Activated naive CD8-positive, alpha-beta T cell (primary cell): ENCODE measurements around the gene MLLT3.

Experiments used
- H3K27ac Mint-ChIP-seq: one replicate; pipeline ENCODE4 v1.8.0; 2021; ENCODE audit warnings: mixed read lengths
- H3K27me3 Mint-ChIP-seq: one replicate; pipeline ENCODE4 v1.8.0; 2021; ENCODE audit warnings: mixed read lengths
- H3K36me3 Mint-ChIP-seq: one replicate; pipeline ENCODE4 v1.8.0; 2021; ENCODE audit warnings: mixed read lengths
- H3K4me1 Mint-ChIP-seq: one replicate; pipeline ENCODE4 v1.8.0; 2021; ENCODE audit warnings: low read depth, mixed read lengths
- H3K4me3 Mint-ChIP-seq: one replicate; pipeline ENCODE4 v1.8.0; 2021; ENCODE audit warnings: mild to moderate bottlenecking, mixed read lengths
- H3K9me3 Mint-ChIP-seq: one replicate; pipeline ENCODE4 v1.8.0; 2021; ENCODE audit warnings: low read depth, mixed read lengths

MLLT3 gene

DNA sequence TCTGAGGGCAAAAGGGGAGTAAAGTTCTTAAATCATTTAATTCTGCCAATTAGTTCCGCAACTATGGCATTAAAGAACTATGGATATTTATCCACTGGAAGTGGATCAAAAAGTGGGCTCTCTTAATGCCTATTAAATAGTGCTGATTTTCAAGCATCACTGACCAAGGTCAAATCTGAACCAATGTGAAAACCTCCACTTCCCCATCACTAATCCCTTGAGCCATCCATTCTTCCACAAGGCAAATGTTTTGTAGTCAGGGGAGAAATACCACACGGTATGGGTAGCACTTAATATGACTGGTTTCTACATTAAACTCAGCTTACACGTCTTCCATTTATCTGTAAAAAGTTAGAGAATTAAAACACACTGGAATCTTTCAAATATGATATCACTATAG is 57.6 kb downstream of the MLLT3 start:
- Mint-ChIP-seq H3K27ac (no peak overlapping the region), H3K4me1 (peaks cover 89% of the 10 kb centered on the region), H3K9me3 (no peaks in the 10 kb centered on the region)

DNA sequence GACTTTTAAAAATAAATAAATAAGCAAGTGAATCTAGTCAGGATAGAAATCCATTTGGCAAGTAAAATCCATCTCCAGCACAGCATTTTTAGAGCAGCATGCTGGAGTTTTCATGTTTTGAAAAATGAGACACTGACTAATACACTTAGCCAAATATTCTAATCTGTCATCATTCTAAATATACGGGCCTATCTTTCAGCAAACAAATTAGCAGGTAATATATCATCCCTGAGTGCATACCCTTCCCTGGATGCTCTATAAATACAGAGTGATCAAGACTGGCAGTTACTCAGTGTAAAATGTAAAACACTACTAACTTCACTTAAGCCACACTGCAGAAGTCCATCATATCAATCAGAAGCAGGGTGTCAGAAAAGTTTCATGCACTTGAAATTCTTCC is 58.4 kb downstream of the MLLT3 start:
- peaks cover 89% of the 10 kb centered on the region for H3K4me1 Mint-ChIP-seq
- peaks cover 3% of the 10 kb centered on the region for H3K36me3 Mint-ChIP-seq
- no peaks in the 10 kb centered on the region for H3K9me3 Mint-ChIP-seq

More for the DNA sequence above, 57.6 kb downstream of the MLLT3 start:
- H3K36me3 Mint-ChIP-seq: peaks cover 3% of the 10 kb centered on the region
- H3K27me3 Mint-ChIP-seq: no peaks in the 10 kb centered on the region
- H3K4me3 Mint-ChIP-seq: no peak overlapping the region

DNA sequence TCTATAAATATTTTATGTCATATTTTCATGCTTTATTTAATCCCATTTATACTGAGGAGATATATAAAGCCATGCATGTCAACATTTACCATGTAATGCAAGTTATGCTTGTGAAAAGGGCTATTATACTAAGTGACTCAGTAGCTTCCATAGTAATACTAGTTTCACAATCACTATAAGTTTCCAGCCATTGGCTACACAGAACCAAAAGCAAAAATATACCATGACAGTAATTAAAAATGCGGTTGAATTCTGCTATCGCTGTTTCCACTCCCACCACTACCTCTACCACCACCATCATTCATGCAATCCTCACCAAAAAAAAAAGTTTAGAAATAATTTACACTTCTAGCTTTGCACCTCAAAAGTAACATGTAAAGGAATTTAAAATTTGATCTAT is 60.2 kb downstream of the MLLT3 start:
- Mint-ChIP-seq H3K4me1 (peaks cover 91% of the 10 kb centered on the region), H3K4me3 (peak overlapping the region; percentile 24), H3K9me3 (no peaks in the 10 kb centered on the region), H3K36me3 (peaks cover 3% of the 10 kb centered on the region), H3K27me3 (no peaks in the 10 kb centered on the region), H3K27ac (peak overlapping the region; percentile 64)

More for the DNA sequence above, 58.4 kb downstream of the MLLT3 start:
- H3K27me3 Mint-ChIP-seq: no peaks in the 10 kb centered on the region
- H3K4me3 Mint-ChIP-seq: no peak overlapping the region
- peak overlapping the region; percentile 1 for H3K27ac Mint-ChIP-seq

DNA sequence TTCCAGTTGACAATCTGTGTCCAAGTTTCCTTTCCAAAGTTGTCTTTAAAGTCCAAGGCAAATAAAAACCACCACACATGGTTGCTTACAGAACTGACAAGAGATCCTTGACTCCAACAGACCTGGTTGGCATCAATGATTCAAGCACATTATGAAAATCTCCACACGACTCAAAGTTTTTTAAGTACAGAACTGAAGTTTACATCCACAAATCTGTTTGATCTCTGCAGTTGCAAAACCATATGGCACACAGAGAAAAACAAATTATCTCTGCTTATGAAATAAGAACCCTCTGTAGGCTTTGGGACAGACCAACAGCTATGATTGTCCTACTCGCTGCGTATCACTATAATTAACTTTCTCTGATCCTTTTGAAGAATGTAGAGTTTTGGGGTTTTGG is 60.8 kb downstream of the MLLT3 start:
- H3K4me3 Mint-ChIP-seq: peak overlapping the region; percentile 9
- H3K9me3 Mint-ChIP-seq: no peaks in the 10 kb centered on the region
- no peaks in the 10 kb centered on the region for H3K27me3 Mint-ChIP-seq
- peaks cover 91% of the 10 kb centered on the region for H3K4me1 Mint-ChIP-seq
- peak overlapping the region; percentile 75 for H3K27ac Mint-ChIP-seq
- peaks cover 3% of the 10 kb centered on the region for H3K36me3 Mint-ChIP-seq

DNA sequence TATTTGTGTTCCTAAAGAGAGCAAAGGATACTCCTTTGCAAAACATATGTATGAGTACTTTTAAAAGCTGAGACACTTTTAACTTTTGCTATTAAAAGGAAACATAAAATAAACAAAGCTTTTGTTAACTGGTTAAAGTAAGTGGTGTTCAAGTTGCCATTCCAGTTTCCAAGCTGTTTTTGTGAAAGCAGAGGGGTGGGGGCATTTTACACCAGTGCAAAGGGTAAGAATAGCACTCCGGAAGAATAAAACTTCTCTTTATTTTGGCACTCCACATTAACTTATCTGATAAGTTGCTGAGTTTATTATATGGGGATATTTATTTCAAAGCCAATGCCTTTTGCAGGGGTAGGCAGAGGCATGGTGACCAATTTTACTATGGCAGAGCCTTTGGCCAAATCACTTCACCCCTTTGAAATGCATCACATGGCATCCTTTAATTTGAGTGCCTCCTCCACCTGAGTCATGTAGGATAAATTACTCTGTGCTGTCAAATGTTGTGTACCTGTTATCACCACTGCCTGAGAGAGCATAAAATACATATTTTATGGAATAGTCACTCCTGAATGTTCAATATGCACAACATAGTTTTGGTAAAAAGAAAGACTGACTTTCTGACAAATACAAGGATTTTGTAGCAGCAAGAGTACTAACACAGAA is 62.9 kb downstream of the MLLT3 start:
- H3K4me1 Mint-ChIP-seq: peaks cover 88% of the 10 kb centered on the region
- H3K9me3 Mint-ChIP-seq: no peaks in the 10 kb centered on the region
- H3K27me3 Mint-ChIP-seq: no peaks in the 10 kb centered on the region
- peaks cover 3% of the 10 kb centered on the region for H3K36me3 Mint-ChIP-seq
- no peak overlapping the region for H3K4me3 Mint-ChIP-seq
- peak overlapping the region; percentile 70 for H3K27ac Mint-ChIP-seq

DNA sequence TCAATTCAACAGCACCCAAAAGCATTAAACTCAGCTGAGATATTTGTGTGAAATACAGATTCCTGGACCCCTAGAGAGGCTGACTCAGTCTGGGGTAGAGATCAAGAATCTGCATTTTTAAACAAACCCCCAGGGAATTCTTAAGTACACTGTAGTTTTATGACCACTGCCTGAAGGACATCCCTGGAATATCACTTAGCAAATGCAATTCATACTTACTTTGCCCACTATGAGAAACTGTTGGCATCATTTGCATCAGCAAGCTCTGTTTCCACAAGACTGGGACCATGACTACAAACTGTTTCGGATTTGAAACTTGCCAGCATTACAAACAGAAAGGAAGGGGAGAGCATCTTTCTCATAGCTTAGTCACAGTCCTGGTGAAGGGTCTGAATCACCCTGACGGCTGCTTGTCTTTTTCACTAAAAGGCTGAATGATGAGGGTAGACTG is 63.7 kb downstream of the MLLT3 start:
- no peak overlapping the region for H3K4me3 Mint-ChIP-seq
- peaks cover 88% of the 10 kb centered on the region for H3K4me1 Mint-ChIP-seq
- H3K36me3 Mint-ChIP-seq: peaks cover 3% of the 10 kb centered on the region
- H3K27me3 Mint-ChIP-seq: no peaks in the 10 kb centered on the region
- H3K27ac Mint-ChIP-seq: peak overlapping the region; percentile 78
- H3K9me3 Mint-ChIP-seq: no peaks in the 10 kb centered on the region

DNA sequence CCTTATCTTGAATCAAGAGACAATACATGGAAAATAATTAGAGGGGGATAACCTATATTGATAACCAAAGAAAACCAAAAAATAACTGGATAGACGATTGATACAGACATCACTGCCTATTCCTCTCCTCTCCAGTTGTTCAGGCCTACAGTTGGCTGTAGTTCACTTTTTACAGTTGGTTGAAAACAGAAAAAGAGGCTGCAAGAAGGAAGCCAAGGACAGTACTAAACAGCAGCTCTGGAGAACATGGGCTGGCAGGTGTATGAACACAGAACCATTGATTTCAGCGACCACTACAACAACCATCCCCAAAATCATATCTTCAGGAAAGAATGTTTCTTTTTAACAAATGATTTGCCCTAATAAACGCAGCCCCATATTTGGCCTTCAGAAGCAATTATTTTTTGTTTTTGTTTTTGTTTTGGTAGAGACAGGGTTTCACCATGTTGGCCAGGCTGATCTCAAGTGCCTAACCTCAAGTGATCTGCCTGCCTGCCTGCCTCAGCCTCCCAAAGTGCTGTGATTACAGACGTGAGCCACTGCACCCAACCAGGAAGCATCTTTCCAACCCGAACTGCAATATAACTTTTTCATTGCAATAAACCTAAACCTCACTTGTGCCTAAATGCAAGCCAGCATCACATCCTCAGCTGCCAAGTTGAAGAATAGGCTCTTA is 64.3 kb downstream of the MLLT3 start:
- H3K4me3 Mint-ChIP-seq: peak overlapping the region; percentile 52

DNA sequence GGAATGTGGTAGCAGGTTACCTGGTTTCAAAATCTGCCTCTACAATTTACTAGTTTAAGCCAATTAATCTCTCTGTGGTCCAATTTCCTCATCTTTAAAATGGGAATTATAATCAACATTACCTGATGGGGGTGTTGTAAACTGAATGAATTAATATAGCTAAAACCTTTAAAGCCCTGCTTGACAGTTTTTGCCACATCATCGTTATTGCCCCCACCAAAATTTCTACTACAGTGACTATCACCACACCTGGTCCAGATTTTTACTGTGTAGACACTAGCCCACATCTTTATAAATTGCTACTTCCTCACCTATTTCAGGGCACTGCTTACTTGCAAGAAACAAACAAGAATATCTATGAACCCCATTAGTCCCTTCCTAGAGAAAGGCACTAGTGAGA is 65.0 kb downstream of the MLLT3 start:
- Mint-ChIP-seq H3K27ac (peak overlapping the region; percentile 78), H3K36me3 (peaks cover 3% of the 10 kb centered on the region), H3K4me3 (peak overlapping the region; percentile 52), H3K27me3 (no peaks in the 10 kb centered on the region), H3K4me1 (peaks cover 88% of the 10 kb centered on the region), H3K9me3 (no peaks in the 10 kb centered on the region)

More for the DNA sequence above, 64.3 kb downstream of the MLLT3 start:
- peaks cover 88% of the 10 kb centered on the region for H3K4me1 Mint-ChIP-seq
- peaks cover 3% of the 10 kb centered on the region for H3K36me3 Mint-ChIP-seq
- no peaks in the 10 kb centered on the region for H3K27me3 Mint-ChIP-seq
- H3K27ac Mint-ChIP-seq: peak overlapping the region; percentile 78
- no peaks in the 10 kb centered on the region for H3K9me3 Mint-ChIP-seq

DNA sequence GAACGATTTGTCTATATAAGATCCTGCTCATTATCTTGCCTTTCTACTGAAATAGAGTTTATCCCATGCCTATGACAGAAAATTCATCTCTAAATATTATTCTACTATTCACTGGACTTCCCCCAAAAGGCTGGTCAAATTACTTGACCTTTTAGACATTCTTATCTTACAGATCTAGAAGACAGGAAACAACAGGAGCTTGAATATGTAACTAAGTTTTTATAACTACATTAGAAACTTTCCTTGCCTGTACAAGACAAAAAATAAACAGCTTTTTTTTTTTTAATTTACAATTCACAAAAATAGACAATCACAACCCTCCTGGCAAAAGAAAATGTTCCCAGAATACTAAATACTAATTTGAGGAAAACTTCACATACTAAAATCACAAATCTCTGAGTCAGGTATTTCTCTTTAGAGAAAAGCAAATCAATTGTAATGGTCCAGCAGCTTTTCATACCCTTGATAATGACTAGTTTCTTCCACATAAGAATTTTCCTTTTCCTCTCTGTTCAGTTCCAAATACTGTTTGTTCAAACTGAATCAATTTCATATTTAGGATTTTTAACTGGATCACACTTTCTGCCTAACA is 68.6 kb downstream of the MLLT3 start:
- peaks cover 82% of the 10 kb centered on the region for H3K4me1 Mint-ChIP-seq
- H3K27me3 Mint-ChIP-seq: no peaks in the 10 kb centered on the region
- H3K9me3 Mint-ChIP-seq: no peaks in the 10 kb centered on the region
- peaks cover 10% of the 10 kb centered on the region for H3K36me3 Mint-ChIP-seq
- peak overlapping the region; percentile 58 for H3K4me3 Mint-ChIP-seq
- peak overlapping the region; percentile 70 for H3K27ac Mint-ChIP-seq

DNA sequence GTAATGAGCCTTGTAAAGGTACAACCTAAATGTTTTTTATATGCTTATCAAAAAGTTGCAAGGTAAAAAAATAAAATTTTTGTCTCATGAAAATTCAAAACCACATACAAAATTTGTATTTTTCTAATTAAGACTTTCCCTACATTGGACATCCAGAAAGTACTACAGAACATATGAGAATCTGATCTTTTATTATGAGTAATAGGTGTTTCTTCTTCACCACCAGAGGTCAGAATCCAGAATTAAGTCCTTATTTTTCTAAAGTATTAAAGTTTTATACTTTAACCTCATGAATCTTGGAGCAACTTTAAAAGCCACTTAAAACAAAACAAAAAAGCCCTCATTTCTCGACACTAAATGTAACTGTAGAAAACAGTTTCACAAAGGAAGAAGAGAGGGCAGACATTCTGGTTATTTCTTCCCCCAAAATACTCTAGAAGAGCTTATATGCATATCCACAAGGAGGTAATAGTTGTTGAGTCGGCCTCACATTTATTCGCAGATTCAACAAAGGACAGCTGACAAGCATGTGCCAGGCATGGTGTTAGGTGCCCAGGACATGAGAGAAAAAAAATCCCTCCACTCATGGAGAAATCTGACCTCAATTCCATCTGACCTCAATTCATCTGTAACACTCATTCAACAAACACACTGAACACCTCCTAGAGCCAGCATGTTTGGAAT is 69.3 kb downstream of the MLLT3 start:
- no peaks in the 10 kb centered on the region for H3K27me3 Mint-ChIP-seq
- H3K36me3 Mint-ChIP-seq: peaks cover 10% of the 10 kb centered on the region
- peaks cover 79% of the 10 kb centered on the region for H3K4me1 Mint-ChIP-seq
- no peaks in the 10 kb centered on the region for H3K9me3 Mint-ChIP-seq
- peak overlapping the region; percentile 41 for H3K27ac Mint-ChIP-seq
- peak overlapping the region; percentile 58 for H3K4me3 Mint-ChIP-seq

DNA sequence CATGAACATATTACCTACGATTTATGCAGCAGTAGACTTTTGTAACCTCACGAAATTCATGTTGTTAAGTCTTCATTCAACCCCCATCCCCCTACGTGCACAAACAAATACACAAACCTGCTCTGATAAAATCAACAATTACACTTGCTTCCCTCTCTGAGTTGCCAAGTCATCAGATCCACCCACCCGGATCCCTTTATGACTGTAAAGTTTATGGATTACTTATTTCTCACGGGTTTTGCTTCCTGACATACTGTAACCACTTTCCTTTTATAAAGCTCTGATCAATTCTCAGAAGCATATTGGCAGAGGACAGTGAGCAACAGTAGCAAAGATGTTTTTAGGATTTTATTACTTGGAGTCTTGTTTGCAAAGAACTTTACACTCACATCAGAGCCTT is 70.5 kb downstream of the MLLT3 start:
- Mint-ChIP-seq H3K4me3 (peak overlapping the region; percentile 50), H3K36me3 (peaks cover 12% of the 10 kb centered on the region), H3K4me1 (peaks cover 70% of the 10 kb centered on the region), H3K27ac (peak overlapping the region; percentile 47), H3K27me3 (no peaks in the 10 kb centered on the region), H3K9me3 (no peaks in the 10 kb centered on the region)

DNA sequence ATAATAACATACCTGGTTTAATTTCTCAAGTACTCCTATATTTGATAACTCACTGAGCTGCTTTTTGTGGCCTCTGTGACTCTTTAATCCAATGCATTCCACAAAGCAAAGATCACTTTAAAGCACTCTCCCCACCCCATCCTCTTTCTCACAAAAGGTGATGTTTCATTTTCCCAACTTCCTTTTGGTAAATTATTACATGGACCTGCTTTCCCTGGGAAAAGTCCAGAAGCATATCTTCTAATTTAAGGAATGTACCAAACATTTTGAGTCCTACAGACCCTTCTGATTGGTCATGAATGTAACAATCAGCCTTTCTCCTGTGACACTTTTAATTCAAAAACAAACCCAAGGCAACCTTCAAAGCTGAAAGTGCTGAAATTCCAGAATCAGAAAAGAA is 71.1 kb downstream of the MLLT3 start:
- Mint-ChIP-seq H3K36me3 (peaks cover 12% of the 10 kb centered on the region), H3K9me3 (no peaks in the 10 kb centered on the region), H3K4me1 (peaks cover 67% of the 10 kb centered on the region), H3K27me3 (no peaks in the 10 kb centered on the region), H3K27ac (peak overlapping the region; percentile 47), H3K4me3 (no peak overlapping the region)

DNA sequence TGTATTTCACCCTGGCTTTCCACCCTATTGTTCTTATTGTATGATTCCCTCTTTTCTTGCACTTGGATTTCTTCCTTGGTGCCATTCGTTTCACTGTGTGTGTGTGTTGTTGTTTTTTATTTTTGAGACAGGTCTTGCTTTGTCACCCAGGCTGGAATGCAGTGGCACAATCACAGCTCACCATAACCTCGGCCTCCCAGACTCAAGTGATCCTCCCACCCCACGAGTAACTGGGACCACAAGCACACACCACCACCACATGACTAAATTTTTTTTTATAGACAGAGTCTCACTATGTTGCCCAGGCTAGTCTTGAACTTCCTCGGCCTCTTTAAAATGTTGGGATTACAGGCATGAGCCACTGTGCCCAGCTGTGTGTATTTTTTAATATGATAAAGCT is 72.0 kb downstream of the MLLT3 start:
- peaks cover 67% of the 10 kb centered on the region for H3K4me1 Mint-ChIP-seq
- no peak overlapping the region for H3K4me3 Mint-ChIP-seq
- H3K9me3 Mint-ChIP-seq: no peaks in the 10 kb centered on the region
- H3K27ac Mint-ChIP-seq: no peak overlapping the region
- H3K36me3 Mint-ChIP-seq: peaks cover 12% of the 10 kb centered on the region
- no peaks in the 10 kb centered on the region for H3K27me3 Mint-ChIP-seq

DNA sequence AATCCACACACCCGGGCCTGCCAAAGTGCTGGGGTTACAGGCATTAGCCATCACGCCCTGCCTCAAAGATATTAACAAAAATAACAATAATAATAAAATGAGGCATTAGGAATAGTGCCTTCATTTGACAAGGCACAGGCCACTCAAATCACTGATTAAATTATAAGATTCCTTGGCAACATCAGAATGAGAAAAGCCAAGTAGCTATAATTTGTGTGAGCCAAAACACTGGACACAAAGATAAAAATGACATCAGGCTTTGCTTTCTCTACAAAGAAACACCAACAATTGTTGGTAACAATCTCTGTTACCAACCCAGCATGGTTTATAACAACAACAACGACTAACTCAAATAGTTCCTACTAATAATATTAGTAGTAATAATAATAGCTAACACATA is 73.2 kb downstream of the MLLT3 start:
- Mint-ChIP-seq H3K36me3 (peaks cover 19% of the 10 kb centered on the region), H3K4me3 (no peak overlapping the region), H3K27ac (no peak overlapping the region), H3K4me1 (peaks cover 64% of the 10 kb centered on the region), H3K9me3 (no peaks in the 10 kb centered on the region), H3K27me3 (no peaks in the 10 kb centered on the region)
